Measurements from ENCODE around the gene NF1. TPM values are rescaled to one million over a fixed set of nuclear protein-coding genes. Genes with fewer than 3 reads are reported as not detected.
"Not testable (repeated sequence)": the region's sequence is repeated elsewhere in the genome, so short reads cannot be mapped to it uniquely, and the experiment has no call there.

Gene NF1
- total RNA-seq, 1 donor from 2014 or later, result 42.5 TPM

DNA sequence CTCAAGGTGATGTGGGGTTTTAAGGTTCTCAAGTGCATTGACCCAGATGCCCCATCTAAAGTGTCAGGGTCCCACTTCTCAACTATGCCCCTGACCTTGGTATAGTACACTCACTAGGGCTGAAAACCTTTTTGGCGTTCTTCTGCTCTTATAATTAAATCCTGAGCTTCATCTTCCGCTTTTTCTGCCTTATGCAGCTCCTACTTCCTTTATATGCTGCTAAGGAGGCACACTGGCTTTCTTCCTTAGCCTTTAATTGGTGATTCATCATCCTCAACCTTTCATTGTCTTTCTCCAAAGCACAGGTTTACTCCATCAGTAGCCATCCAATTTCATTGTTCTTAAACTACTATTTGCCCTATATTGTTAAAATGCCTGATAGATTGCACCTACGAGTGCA lies 5.3 kb upstream of the NF1 start:
- Histone ChIP-seq H3K9me3 (replicated peaks) (no peaks in the 10 kb centered on the region), H3K4me1 (peaks cover 4% of the 10 kb centered on the region), H3K27me3 (ENCODE audit: low read depth) (no peaks in the 10 kb centered on the region), H3K27ac (replicated peaks) (no peak overlapping the region), H3K36me3 (no peaks in the 10 kb centered on the region), H3K4me3 (no peak overlapping the region)
- TF ChIP-seq, protein P1, sequence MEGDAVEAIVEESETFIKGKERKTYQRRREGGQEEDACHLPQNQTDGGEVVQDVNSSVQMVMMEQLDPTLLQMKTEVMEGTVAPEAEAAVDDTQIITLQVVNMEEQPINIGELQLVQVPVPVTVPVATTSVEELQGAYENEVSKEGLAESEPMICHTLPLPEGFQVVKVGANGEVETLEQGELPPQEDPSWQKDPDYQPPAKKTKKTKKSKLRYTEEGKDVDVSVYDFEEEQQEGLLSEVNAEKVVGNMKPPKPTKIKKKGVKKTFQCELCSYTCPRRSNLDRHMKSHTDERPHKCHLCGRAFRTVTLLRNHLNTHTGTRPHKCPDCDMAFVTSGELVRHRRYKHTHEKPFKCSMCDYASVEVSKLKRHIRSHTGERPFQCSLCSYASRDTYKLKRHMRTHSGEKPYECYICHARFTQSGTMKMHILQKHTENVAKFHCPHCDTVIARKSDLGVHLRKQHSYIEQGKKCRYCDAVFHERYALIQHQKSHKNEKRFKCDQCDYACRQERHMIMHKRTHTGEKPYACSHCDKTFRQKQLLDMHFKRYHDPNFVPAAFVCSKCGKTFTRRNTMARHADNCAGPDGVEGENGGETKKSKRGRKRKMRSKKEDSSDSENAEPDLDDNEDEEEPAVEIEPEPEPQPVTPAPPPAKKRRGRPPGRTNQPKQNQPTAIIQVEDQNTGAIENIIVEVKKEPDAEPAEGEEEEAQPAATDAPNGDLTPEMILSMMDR (IDR thresholded peaks at IDR 0.05; ENCODE audit: borderline replicate concordance), result no peak
- intact Hi-C loops (cut with micrococcal nuclease), result no loop called here
- no peak for DNase-seq

- H3K9me3 ChIP-seq (replicated peaks); H3K4me3 ChIP-seq; DNase-seq; H3K27me3 ChIP-seq (ENCODE audit: low read depth); H3K27ac ChIP-seq (replicated peaks); H3K36me3 ChIP-seq; intact Hi-C loops (cut with micrococcal nuclease): not testable (repeated sequence)
- peaks cover 14% of the 10 kb centered on the region for H3K4me1 ChIP-seq
Measured at GRCh38 chr17:31090650-31091049, 4.1 kb upstream of the NF1 start.

DNA sequence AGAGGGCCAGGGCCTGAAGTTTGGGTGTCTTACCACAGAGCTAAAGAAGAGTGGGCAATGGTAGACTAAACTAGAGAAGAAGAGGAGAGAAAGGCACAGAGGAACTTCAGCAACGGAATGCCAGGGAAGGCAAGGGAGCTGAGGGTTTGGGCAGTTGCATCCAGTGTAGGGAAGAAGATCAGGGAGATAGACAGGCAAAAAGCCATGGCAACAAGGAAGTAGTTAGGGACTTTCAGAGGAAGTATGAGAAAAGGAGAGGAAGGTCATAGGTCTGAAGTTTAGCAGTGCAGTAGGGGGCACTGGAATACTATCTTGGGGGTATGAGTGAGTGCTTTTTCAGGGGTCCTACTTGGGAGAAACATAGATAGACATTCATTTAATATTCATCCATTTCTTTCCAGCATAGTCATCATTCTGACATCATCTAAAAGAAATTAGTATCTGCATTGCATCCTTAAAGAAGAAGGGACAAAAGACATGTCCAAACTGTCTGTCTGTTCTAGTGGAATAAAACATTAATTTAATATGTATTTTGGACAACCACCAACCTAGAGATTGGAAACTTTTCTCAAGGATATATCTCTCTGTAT lies 2.2 kb upstream of the NF1 start:
- intact Hi-C loops (cut with micrococcal nuclease), result no loop called here
- peaks cover 27% of the 10 kb centered on the region for H3K4me1 ChIP-seq
- TF ChIP-seq, protein P1 (IDR thresholded peaks at IDR 0.05; ENCODE audit: borderline replicate concordance), result no peak
- H3K27ac ChIP-seq (replicated peaks), result no peak overlapping the region
- no peak for DNase-seq
- H3K9me3 ChIP-seq (replicated peaks), result no peaks in the 10 kb centered on the region
- no peaks in the 10 kb centered on the region for H3K36me3 ChIP-seq
- H3K4me3 ChIP-seq, result no peak overlapping the region
- H3K27me3 ChIP-seq (ENCODE audit: low read depth), result no peaks in the 10 kb centered on the region

GRCh38 chr17:31093866-31094599 lies 744 bp upstream of the NF1 start:
- TF ChIP-seq, protein P1 (IDR thresholded peaks at IDR 0.05; ENCODE audit: borderline replicate concordance), result no peak
- Histone ChIP-seq H3K9me3 (replicated peaks) (no peaks in the 10 kb centered on the region), H3K27ac (replicated peaks) (peak overlapping the region; percentile 94), H3K4me3 (peak overlapping the region; percentile 94), H3K27me3 (ENCODE audit: low read depth) (no peaks in the 10 kb centered on the region), H3K4me1 (peaks cover 32% of the 10 kb centered on the region), H3K36me3 (no peaks in the 10 kb centered on the region)
- intact Hi-C loops (cut with micrococcal nuclease), result no loop called here
- DNase-seq, result no peak

DNA sequence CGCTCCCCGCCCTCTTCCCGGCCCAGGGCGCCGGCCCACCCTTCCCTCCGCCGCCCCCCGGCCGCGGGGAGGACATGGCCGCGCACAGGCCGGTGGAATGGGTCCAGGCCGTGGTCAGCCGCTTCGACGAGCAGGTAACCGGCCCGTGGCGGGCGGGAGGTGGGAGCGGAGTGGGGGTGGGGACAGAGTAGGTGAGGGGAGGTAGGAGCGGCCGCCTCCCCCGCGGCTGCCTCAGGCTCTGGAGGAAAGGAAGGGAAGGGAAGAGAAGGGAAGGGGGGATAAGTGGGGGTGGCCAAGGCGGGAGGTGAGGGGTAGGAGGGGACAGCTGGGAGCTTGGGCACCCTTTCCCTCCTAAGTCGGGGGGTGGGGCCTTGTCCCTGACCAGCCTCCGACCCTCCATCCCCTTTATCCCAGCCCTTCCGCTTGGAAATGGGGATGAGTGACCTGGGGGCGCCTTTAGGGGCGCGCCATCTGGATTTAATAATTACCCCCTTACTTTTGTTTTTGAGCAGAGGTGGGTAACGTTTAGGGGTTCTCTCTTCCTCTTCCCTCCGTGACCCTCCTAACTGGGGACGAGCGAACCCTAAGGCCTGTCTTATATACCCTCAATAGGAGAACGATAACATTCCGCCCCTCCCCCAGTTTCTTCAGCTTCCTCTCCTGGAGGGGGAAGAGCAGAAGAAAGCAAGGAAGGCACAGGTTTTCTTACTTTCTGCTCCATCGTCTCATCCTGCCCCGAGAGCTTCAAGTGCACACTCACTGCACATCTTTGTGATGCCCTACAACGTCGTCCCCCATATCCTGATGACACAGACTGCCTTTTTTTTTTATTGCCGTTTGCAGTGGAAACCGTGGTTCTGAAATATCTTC lies 694 bp downstream of the NF1 start:
- H3K36me3 ChIP-seq, result no peaks in the 10 kb centered on the region
- TF ChIP-seq, protein P1 (IDR thresholded peaks at IDR 0.05; ENCODE audit: borderline replicate concordance), result no peak
- intact Hi-C loops (cut with micrococcal nuclease), result no loop called here
- peak overlapping the region; percentile 94 for H3K27ac ChIP-seq (replicated peaks)
- peak overlapping the region; percentile 94 for H3K4me3 ChIP-seq
- no peaks in the 10 kb centered on the region for H3K9me3 ChIP-seq (replicated peaks)
- peaks cover 35% of the 10 kb centered on the region for H3K4me1 ChIP-seq
- peak; percentile 41 for DNase-seq
- H3K27me3 ChIP-seq (ENCODE audit: low read depth), result no peaks in the 10 kb centered on the region

Measured in left ventricle myocardium inferior (tissue), 1 donor.